Measurements from ENCODE around the gene EARS2.
"Not testable (repeated sequence)": the region's sequence is repeated elsewhere in the genome, so short reads cannot be mapped to it uniquely, and the experiment has no call there.

EARS2 gene

GRCh38 chr16:23505671-23506605 is 51.2 kb downstream of the EARS2 start:
- DNase-seq (ENCODE audit: low read depth) = no peak

GRCh38 chr16:23505180-23505665 is 51.9 kb downstream of the EARS2 start:
- DNase-seq (ENCODE audit: low read depth) = no peak

- DNase-seq (ENCODE audit: low read depth) = peak; percentile 27
Observed at GRCh38 chr16:23504453-23505179, 52.5 kb downstream of the EARS2 start.

GRCh38 chr16:23504076-23504452 is 53.1 kb downstream of the EARS2 start:
- DNase-seq (ENCODE audit: low read depth) = no peak

- DNase-seq (ENCODE audit: low read depth) = no peak
Observed at GRCh38 chr16:23502466-23502865, 54.7 kb downstream of the EARS2 start.

GRCh38 chr16:23501291-23501690 is 55.9 kb downstream of the EARS2 start:
- DNase-seq (ENCODE audit: low read depth) = no peak

GRCh38 chr16:23500862-23501225 is 56.3 kb downstream of the EARS2 start:
- DNase-seq (ENCODE audit: low read depth) = no peak

- no peak for DNase-seq (ENCODE audit: low read depth)
Observed at GRCh38 chr16:23500212-23500861, 56.8 kb downstream of the EARS2 start.

GRCh38 chr16:23499801-23500200 is 57.3 kb downstream of the EARS2 start:
- DNase-seq (ENCODE audit: low read depth) = no peak

- no peak for DNase-seq (ENCODE audit: low read depth)
Observed at GRCh38 chr16:23498863-23499262, 58.3 kb downstream of the EARS2 start.

GRCh38 chr16:23497543-23497868 is 59.6 kb downstream of the EARS2 start:
- no peak for DNase-seq (ENCODE audit: low read depth)

- no peak for DNase-seq (ENCODE audit: low read depth)
Observed at GRCh38 chr16:23496821-23497542, 60.2 kb downstream of the EARS2 start.

- DNase-seq (ENCODE audit: low read depth) = no peak
Observed at GRCh38 chr16:23495671-23496070, 61.5 kb downstream of the EARS2 start.

GRCh38 chr16:23494188-23494587 is 63.0 kb downstream of the EARS2 start:
- no peak for DNase-seq (ENCODE audit: low read depth)

- no peak for DNase-seq (ENCODE audit: low read depth)
Observed at GRCh38 chr16:23491490-23492391, 65.4 kb downstream of the EARS2 start.

- DNase-seq (ENCODE audit: low read depth) = no peak
Observed at GRCh38 chr16:23486480-23486879, 70.7 kb downstream of the EARS2 start.

GRCh38 chr16:23485841-23486240 is 71.3 kb downstream of the EARS2 start:
- DNase-seq (ENCODE audit: low read depth) = no peak

- DNase-seq (ENCODE audit: low read depth) = no peak
Observed at GRCh38 chr16:23485257-23485614, 71.9 kb downstream of the EARS2 start.

GRCh38 chr16:23484510-23485256 is 72.5 kb downstream of the EARS2 start:
- DNase-seq (ENCODE audit: low read depth) = no peak

- not testable (repeated sequence) for DNase-seq (ENCODE audit: low read depth)
Observed at GRCh38 chr16:23483492-23483891, 73.7 kb downstream of the EARS2 start.

Measured in stimulated activated CD8-positive, alpha-beta memory T cell treated with anti-CD3 and anti-CD28 coated beads, Interleukin-15, amount 100 ng/mL, for 1 hour (primary cell).